HG03066 (cell line): ENCODE results near the gene IGSF9B.

ENCODE experiments used
- ATAC-seq: cut with Tn5 transposase; IDR thresholded peaks from one replicate; pipeline ENCODE4 v1.9.1; 2021; ENCODE audit warnings: low read depth; ENCODE audit not compliant: unreplicated experiment

The IGSF9B gene

GRCh38 chr11:133903875-133904817, 52.6 kb downstream of the IGSF9B start:
- ATAC-seq: no peak

- no peak for ATAC-seq
Observed at GRCh38 chr11:133903056-133903455, 53.7 kb downstream of the IGSF9B start.

DNA sequence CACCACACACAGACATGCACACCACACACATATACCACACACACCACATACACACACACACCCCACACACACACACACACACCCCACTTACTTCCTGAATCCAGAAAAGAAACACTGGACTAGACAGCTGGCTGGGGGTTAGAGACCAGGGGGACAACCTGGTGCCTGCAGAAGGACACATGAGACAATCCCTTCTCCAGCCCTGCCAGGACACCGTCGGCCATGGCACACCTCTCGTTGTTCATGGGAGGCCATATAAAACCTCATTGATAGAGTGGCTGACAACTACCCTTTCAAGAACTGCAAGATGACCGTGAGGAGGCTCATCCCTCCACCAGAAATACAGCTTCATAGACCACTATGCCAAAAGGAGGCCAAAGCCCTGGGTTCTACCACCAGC, 54.3 kb downstream of the IGSF9B start:
- no peak for ATAC-seq

DNA sequence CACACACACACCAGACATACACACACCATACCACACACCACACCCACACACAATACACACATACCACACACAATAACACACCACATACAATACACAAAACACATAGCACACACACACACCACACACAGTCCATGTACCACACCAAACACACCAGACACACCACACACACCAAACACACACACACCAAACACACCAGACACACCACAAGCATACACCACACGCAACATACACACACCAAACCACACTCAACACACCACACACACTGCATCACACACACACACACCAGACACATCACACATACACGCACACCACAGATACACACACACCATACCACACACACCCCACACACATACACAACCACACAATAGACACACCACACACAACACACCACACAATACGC, 54.8 kb downstream of the IGSF9B start:
- ATAC-seq: no peak

DNA sequence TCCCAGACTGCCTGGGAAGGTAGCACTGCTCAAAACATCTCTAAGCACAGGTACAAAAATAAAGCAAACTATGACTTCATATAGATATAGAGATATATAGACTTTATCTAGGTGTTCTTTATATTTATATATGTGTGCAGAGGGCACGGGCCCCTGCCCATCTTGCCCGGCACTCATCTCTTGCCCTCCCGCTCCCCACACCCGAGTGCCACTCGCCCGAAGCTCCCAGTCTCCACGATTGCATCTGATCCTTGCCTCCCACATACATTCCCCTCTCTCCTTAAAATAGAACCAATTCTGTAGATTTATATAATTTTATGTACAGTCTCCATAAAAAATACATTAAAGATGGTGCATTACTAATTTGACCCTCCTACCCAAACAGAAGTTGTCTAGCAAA, 55.5 kb downstream of the IGSF9B start:
- ATAC-seq: no peak

- ATAC-seq: no peak
Observed at GRCh38 chr11:133900176-133901105, 56.3 kb downstream of the IGSF9B start.

DNA sequence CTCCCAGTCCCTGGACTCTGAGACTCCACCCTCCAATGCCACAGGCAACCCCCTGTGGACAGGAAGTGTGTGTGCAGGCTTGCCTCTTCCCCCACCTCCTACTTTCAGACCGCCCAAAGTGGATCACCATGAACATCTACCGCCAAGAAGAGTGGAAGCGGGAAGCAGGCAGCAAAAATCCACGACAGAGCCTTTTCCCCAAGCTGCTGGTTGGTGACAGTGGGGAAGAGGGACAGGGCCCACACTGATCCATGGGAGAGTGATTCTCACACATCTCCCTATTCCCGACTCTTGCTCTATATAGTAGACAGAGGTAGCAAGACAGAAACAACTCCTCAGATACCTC, 58.0 kb downstream of the IGSF9B start:
- ATAC-seq: no peak

- no peak for ATAC-seq
Observed at GRCh38 chr11:133898031-133898769, 58.6 kb downstream of the IGSF9B start.

GRCh38 chr11:133897331-133897650, 59.5 kb downstream of the IGSF9B start:
- ATAC-seq: no peak

- no peak for ATAC-seq
Observed at GRCh38 chr11:133896642-133897330, 60.0 kb downstream of the IGSF9B start.

DNA sequence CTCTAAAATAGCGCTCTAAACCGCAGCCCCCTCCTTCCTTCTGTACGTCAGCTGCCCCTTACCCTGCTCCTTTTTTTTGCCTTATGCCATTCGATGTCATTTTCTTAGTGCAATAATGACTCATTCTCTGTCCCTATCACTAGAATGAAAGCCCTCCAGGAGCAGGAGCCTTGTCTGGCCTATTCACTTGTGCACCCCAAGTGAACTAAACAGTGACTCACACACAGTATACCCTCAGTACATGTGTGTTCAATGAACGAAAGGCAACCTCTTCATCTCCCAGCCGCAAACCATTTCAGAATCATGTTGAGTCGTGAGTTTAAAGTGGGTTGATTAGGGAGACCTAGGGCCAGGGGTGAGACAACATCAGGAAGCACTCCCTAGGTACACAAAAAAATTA, 60.7 kb downstream of the IGSF9B start:
- no peak for ATAC-seq

GRCh38 chr11:133895551-133895950, 61.2 kb downstream of the IGSF9B start:
- no peak for ATAC-seq

DNA sequence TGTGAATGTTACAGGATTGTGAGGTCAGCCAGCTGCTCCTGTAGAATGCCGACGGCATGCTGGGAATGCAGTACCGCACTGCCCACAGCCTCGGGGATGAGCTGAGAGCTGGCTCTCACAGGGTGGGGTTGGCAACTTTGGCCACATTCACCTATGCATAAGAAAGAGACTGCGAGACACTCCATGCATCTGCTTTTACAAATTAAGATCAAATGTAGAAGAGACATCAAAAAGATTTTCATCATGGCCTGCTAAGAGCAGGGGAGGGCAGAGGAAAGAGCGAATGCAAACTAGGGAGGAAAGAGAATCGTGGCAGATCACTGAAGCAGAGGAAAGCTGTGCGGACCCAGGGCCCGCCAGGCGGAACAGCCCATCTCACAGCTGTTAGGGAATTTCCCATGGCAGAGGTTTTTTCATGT, 61.7 kb downstream of the IGSF9B start:
- no peak for ATAC-seq

DNA sequence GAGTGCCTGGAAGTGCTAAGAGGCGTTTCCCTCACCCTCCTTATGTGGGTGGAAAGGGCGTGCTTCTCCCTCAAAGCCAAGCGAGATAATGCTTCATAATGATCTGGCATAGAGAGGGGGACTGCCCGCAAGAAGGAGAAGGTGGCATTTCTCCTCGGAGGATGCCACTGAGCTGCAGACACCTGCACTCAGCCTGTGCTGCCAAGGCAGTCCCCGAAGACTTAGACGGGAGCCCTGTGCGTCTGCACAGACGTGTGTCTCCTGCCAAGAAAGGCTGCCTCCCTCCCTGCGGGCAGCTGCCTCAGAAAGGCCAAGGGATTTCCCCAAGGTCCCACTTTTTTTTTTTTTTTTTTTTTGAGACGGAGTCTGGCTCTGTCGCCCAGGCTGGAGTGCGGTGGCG, 63.4 kb downstream of the IGSF9B start:
- no peak for ATAC-seq

- ATAC-seq: no peak
Observed at GRCh38 chr11:133892584-133893380, 64.0 kb downstream of the IGSF9B start.

DNA sequence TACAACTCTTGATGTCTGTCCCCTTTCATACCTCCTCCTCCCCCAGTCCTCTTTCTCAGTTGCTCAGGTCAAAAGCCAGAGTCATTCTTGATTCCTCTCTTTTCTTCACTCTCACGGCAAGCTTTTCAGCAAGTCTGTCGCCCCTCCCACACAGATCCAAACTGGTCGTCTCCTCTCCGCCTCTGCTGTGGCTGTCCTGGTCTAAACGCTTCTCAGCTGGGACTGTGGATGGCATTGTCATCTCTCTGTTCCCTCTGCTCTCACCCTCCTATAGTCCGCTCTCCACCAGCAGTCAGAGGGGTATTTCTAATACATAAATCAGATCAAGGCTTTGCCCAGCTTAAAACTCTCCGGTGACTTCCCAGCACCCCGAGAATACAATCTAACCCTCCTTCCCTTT, 64.6 kb downstream of the IGSF9B start:
- no peak for ATAC-seq

DNA sequence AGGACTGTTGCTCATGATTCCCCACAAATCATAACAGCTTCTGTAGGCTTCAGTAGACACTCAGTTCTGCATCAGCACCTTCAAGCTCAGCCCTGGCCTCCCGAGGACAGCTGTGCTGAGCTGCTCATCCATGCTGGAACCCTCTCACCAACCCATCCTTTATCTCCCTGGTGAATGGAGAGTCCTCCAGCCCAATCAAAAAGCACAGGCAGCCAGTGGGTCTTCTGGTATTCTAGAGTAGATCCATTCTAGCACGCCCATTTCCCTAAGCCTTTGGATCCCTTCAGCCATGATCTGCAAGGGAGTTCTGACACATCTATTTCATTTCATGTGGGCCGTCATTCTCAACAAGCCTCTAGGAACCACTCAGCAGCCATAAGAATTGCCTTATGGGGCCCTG, 66.9 kb downstream of the IGSF9B start:
- no peak for ATAC-seq

DNA sequence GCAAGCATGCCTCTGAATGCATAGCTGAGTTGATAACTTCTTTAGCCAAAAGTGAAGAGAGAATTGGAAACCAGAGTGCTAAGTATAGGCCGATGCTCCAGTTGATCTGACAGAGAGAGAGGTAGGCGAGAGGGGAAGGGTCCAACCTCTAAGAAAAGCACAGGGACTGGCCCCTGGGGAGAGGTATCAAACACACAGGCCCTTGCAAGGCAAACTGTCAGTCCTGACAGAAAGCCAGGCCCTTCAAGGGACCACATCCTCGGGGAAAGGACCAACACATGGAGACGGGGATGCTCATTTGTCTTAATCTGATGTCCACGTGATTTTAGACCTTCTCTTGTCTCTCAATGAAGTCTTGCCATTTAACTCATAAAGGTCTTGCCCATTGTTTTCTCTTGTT, 67.6 kb downstream of the IGSF9B start:
- ATAC-seq: no peak

- no peak for ATAC-seq
Observed at GRCh38 chr11:133887692-133888332, 69.0 kb downstream of the IGSF9B start.
